Parathyroid adenoma (tissue), 2 donors: ENCODE data around the gene NAALADL2.

Experiments used
- H2AFZ ChIP-seq: fragments of 300-600 bp; sonication (generic); one replicate; pipeline ENCODE4 v1.7.0; 2017; ENCODE audit warnings: antibody characterized with exemption, mild to moderate bottlenecking
- H3K27ac ChIP-seq: fragments of 300-600 bp; sonication (generic); one replicate; pipeline ENCODE4 v1.7.0; 2017
- H3K27me3 ChIP-seq: fragments of 300-600 bp; sonication (generic); one replicate; pipeline ENCODE4 v1.7.0; 2017; ENCODE audit warnings: low read length; ENCODE audit not compliant: control insufficient read depth, insufficient read depth
- H3K36me3 ChIP-seq: fragments of 300-600 bp; sonication (generic); one replicate; pipeline ENCODE4 v1.7.0; 2017; ENCODE audit warnings: low read length; ENCODE audit not compliant: control insufficient read depth, insufficient read depth
- H3K4me1 ChIP-seq: fragments of 300-600 bp; sonication (generic); one replicate; pipeline ENCODE4 v1.7.0; 2017; ENCODE audit warnings: control low read depth
- H3K4me2 ChIP-seq: fragments of 300-600 bp; sonication (generic); one replicate; pipeline ENCODE4 v1.7.0; 2017; ENCODE audit warnings: low read length
- H3K4me3 ChIP-seq: fragments of 300-600 bp; sonication (generic); one replicate; pipeline ENCODE4 v1.7.0; 2017; ENCODE audit warnings: low read depth, low read length
- H3K79me2 ChIP-seq: fragments of 300-600 bp; sonication (generic); one replicate; pipeline ENCODE4 v1.7.0; 2017; ENCODE audit warnings: control low read depth
- H3K9ac ChIP-seq: fragments of 300-600 bp; sonication (generic); one replicate; pipeline ENCODE4 v1.7.0; 2017; ENCODE audit warnings: mild to moderate bottlenecking
- H3K9me3 ChIP-seq: fragments of 300-600 bp; sonication (generic); one replicate; pipeline ENCODE4 v1.7.0; 2017; ENCODE audit warnings: low read length; ENCODE audit not compliant: control insufficient read depth
- CTCF ChIP-seq: fragments of 300-600 bp; sonication (generic); IDR thresholded peaks from one replicate; pipeline ENCODE4 v1.7.0; 2017; ENCODE audit warnings: antibody characterized with exemption, mild to moderate bottlenecking
- donor health status: primary hyperparathyroidism.

Gene NAALADL2

GRCh38 chr3:175343946-175344345, 484.8 kb downstream of the NAALADL2 start:
- H3K9ac ChIP-seq = no peak overlapping the region
- no peak overlapping the region for H3K27ac ChIP-seq
- no peaks in the 10 kb centered on the region for H3K4me1 ChIP-seq
- no peak overlapping the region for H2AFZ ChIP-seq
- H3K79me2 ChIP-seq = no peaks in the 10 kb centered on the region
- H3K9me3 ChIP-seq = no peaks in the 10 kb centered on the region
- no peaks in the 10 kb centered on the region for H3K36me3 ChIP-seq
- H3K4me3 ChIP-seq = no peak overlapping the region
- H3K27me3 ChIP-seq = no peaks in the 10 kb centered on the region
- TF ChIP-seq CTCF = no peak
- no peak overlapping the region for H3K4me2 ChIP-seq

GRCh38 chr3:175346573-175347356, 487.6 kb downstream of the NAALADL2 start:
- H3K4me1 ChIP-seq = no peaks in the 10 kb centered on the region
- H3K27me3 ChIP-seq = no peaks in the 10 kb centered on the region
- no peak overlapping the region for H3K9ac ChIP-seq
- no peaks in the 10 kb centered on the region for H3K9me3 ChIP-seq
- no peaks in the 10 kb centered on the region for H3K36me3 ChIP-seq
- no peak overlapping the region for H3K27ac ChIP-seq
- no peak overlapping the region for H2AFZ ChIP-seq
- no peak overlapping the region for H3K4me2 ChIP-seq
- no peak overlapping the region for H3K4me3 ChIP-seq
- H3K79me2 ChIP-seq = no peaks in the 10 kb centered on the region
- TF ChIP-seq CTCF = no peak

- Histone ChIP-seq H2AFZ (no peak overlapping the region), H3K4me2 (no peak overlapping the region), H3K27me3 (no peaks in the 10 kb centered on the region), H3K9ac (no peak overlapping the region), H3K27ac (no peak overlapping the region), H3K36me3 (no peaks in the 10 kb centered on the region), H3K4me1 (no peaks in the 10 kb centered on the region), H3K79me2 (no peaks in the 10 kb centered on the region), H3K9me3 (no peaks in the 10 kb centered on the region), H3K4me3 (no peak overlapping the region)
- TF ChIP-seq CTCF = no peak
Observed at GRCh38 chr3:175349168-175349567, 490.0 kb downstream of the NAALADL2 start.

- no peaks in the 10 kb centered on the region for H3K9me3 ChIP-seq
- no peak overlapping the region for H3K4me2 ChIP-seq
- TF ChIP-seq CTCF = no peak
- H3K4me3 ChIP-seq = no peak overlapping the region
- no peak overlapping the region for H2AFZ ChIP-seq
- no peak overlapping the region for H3K9ac ChIP-seq
- no peaks in the 10 kb centered on the region for H3K27me3 ChIP-seq
- H3K36me3 ChIP-seq = no peaks in the 10 kb centered on the region
- H3K79me2 ChIP-seq = no peaks in the 10 kb centered on the region
- H3K4me1 ChIP-seq = no peaks in the 10 kb centered on the region
- no peak overlapping the region for H3K27ac ChIP-seq
Observed at GRCh38 chr3:175355801-175356335, 496.7 kb downstream of the NAALADL2 start.

GRCh38 chr3:175356899-175357324, 497.8 kb downstream of the NAALADL2 start:
- Histone ChIP-seq H3K27ac (no peak overlapping the region), H3K4me3 (no peak overlapping the region), H3K79me2 (no peaks in the 10 kb centered on the region), H3K4me2 (no peak overlapping the region), H3K27me3 (no peaks in the 10 kb centered on the region), H3K9ac (no peak overlapping the region), H3K36me3 (no peaks in the 10 kb centered on the region), H2AFZ (no peak overlapping the region), H3K4me1 (no peaks in the 10 kb centered on the region), H3K9me3 (no peaks in the 10 kb centered on the region)
- TF ChIP-seq CTCF = no peak
